ENCODE results near the gene MMP14. TPM values are rescaled to one million over a fixed set of nuclear protein-coding genes. Genes with fewer than 3 reads are reported as not detected.

Gene MMP14
- total and polyA plus RNA-seq, 2 of the 13 experiments (the other 11 are each of a cell fraction or from before 2014, with no cell fraction given): 5.2 to 9.8 TPM

- TF ChIP-seq NFE2L2 (IDR thresholded peaks at IDR 0.05; ENCODE audit: low read length) (0 out of 2 replicates have a peak, but pooled peaks have one; percentile 2), ZBTB39 (CRISPR knock-in tag; IDR thresholded peaks at IDR 0.05) (no peak), GMEB2 (CRISPR knock-in tag; IDR thresholded peaks at IDR 0.05; ENCODE audit: low read depth) (no peak), ZNF510 (CRISPR knock-in tag; IDR thresholded peaks at IDR 0.05; ENCODE audit: low read depth) (no peak), ZFP36L1 (CRISPR knock-in tag; IDR thresholded peaks at IDR 0.05) (peak; percentile 65; the same call in 1 of the 2 replicates), ADNP (CRISPR knock-in tag; IDR thresholded peaks at IDR 0.05) (no peak), ZNF33A (CRISPR knock-in tag; IDR thresholded peaks at IDR 0.05; ENCODE audit: borderline replicate concordance) (no peak), ZNF567 (CRISPR knock-in tag; IDR thresholded peaks at IDR 0.05; ENCODE audit: borderline replicate concordance) (no peak), XBP1 (CRISPR knock-in tag; IDR thresholded peaks at IDR 0.05) (no peak), ZNF781 (CRISPR knock-in tag; IDR thresholded peaks at IDR 0.05; ENCODE audit: borderline replicate concordance, not compliant biosample characterization) (no peak), MTA3 (CRISPR knock-in tag; IDR thresholded peaks at IDR 0.05) (no peak), ZNF580 (CRISPR knock-in tag; IDR thresholded peaks at IDR 0.05; ENCODE audit: borderline replicate concordance, low read depth) (peak; percentile 47; the same call in 1 of the 2 replicates), REST (IDR thresholded peaks at IDR 0.05; ENCODE audit: borderline replicate concordance in 1 of 2, low read depth in 1 of 2, low read length in 2 of 2) (no peak), DNMT1 (CRISPR knock-in tag; IDR thresholded peaks at IDR 0.05) (no peak; the same call in 1 of the 2 replicates), NFIB (CRISPR knock-in tag; IDR thresholded peaks at IDR 0.05; ENCODE audit: borderline replicate concordance) (no peak), YEATS2 (CRISPR knock-in tag; IDR thresholded peaks at IDR 0.05; ENCODE audit: borderline replicate concordance) (no peak), ZNF782 (CRISPR knock-in tag; IDR thresholded peaks at IDR 0.05; ENCODE audit: borderline replicate concordance) (no peak; the same call in 1 of the 2 replicates)
These were observed 17.0 kb upstream of the MMP14 start (continued) for GRCh38 chr14:22819151-22819988.
